Esophagus muscularis mucosa (tissue), 4 donors: ENCODE data around the gene STK17A.

Source experiments
- CTCF ChIP-seq, 3 experiments: fragments of 200-600 bp in 2 of 3; fragments of 450-650 bp in 1 of 3; sonication (generic) in 2 of 3; IDR thresholded peaks; one replicate each; pipeline ENCODE4 v1.5.1; 2017 to 2019; ENCODE audit warnings: antibody characterized with exemption in 3 of 3, mild to moderate bottlenecking in 2 of 3, moderate library complexity in 1 of 3
- EP300 ChIP-seq: sonication (generic); formaldehyde crosslinking; IDR thresholded peaks from one replicate; pipeline ENCODE4 v1.6.1; 2017; ENCODE audit warnings: antibody characterized with exemption
- POLR2A ChIP-seq: fragments of 450-650 bp; IDR thresholded peaks from one replicate; pipeline ENCODE4 v1.6.1; 2017; ENCODE audit warnings: antibody characterized with exemption, moderate library complexity, mild to moderate bottlenecking, low read depth
- POLR2AphosphoS5 ChIP-seq, 2 donors: sonication (generic); formaldehyde crosslinking; IDR thresholded peaks; one replicate each; pipeline ENCODE4 v1.6.1; 2017; ENCODE audit warnings: antibody characterized with exemption in 2 of 2

- no peak for TF ChIP-seq POLR2A
- TF ChIP-seq CTCF (IDR thresholded peaks at IDR 0.05) = no peak
- TF ChIP-seq EP300 = no peak
- no peak for TF ChIP-seq POLR2AphosphoS5 (IDR thresholded peaks at IDR 0.05)
Measured at GRCh38 chr7:43575506-43575905, 7.4 kb upstream of the STK17A start.
